C1 segment of cervical spinal cord (tissue), 14 donors: ENCODE data around the gene ARID1B.
A peak's percentile ranks its signal among the peaks of the same experiment; 100 is the strongest.

ENCODE experiments used
- DNase-seq, 14 donors: peaks; one replicate each; lab custom pipeline; 2025; lab: John Stamatoyannopoulos, UW

The ARID1B gene

GRCh38 chr6:157236040-157236725, 459.0 kb downstream of the ARID1B start:
- DNase-seq = peak in 1 of 14 donors; percentile 32

- no peak for DNase-seq
Measured at GRCh38 chr6:157238346-157238745, 461.2 kb downstream of the ARID1B start.

- DNase-seq = no peak
Measured at GRCh38 chr6:157239148-157239547, 462.0 kb downstream of the ARID1B start.

- no peak for DNase-seq
Measured at GRCh38 chr6:157239671-157240058, 462.5 kb downstream of the ARID1B start.

GRCh38 chr6:157240059-157240959, 463.1 kb downstream of the ARID1B start:
- DNase-seq = peak in 4 of 14 donors; percentile 8 to 65 (median 23)

DNA sequence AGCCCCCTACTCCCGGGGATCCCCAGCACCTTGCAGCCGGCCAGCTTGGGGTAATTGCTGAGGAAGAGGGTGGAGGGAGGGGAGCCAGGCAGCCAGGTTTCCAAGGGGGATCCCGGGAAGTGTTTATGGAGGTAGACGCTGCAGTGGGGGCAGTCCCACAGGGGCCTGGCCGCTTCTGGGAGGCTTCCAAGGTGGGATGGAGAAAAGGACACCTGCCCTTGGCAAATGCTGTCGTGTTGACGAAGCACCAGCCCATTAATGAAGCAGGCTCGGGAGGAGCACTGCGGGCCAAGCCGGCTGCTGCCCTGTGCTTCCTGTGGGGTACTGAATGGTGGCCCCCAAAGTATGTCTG, 463.8 kb downstream of the ARID1B start:
- no peak for DNase-seq

GRCh38 chr6:157242791-157243190, 465.6 kb downstream of the ARID1B start:
- no peak for DNase-seq

DNA sequence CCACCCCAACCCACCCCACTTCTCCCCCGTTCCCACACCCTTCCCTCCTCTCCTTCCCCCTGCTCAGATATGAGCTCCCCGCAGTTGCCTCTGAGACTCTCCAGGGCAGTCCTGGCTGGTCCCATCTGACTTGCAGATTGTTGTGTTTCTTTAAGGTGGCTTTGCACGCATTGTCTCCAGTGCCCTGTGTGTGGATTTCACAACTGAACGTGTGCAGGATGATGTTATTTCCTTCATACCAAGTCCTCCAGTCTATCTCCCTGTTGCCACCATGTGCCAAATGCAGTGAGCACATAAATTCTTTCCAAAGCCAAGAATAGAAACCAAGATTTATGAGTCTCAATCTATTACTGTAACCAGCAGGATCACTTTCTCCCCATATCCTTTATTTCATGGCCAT, 467.0 kb downstream of the ARID1B start:
- DNase-seq = no peak

DNA sequence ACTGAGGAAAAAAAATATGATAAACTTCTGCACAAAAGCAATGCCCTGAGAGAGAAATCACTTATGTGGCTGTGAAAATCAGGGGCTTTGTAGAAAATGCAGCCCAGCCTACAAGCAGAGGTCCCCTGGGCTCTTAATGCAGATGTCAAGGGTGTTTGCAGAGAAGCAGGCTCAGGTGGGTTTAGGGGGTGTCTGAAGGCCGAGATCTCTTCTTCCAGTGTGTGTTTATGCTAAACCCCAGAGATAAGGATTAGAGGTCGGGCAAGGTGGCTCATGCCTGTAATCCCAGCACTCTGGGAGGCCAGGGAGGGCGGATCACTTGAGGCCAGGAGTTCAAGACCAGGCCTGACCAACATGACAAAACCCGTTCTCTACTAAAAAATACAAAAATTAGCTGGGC, 467.6 kb downstream of the ARID1B start:
- no peak for DNase-seq

- no peak for DNase-seq
Measured at GRCh38 chr6:157245436-157245835, 468.3 kb downstream of the ARID1B start.

DNA sequence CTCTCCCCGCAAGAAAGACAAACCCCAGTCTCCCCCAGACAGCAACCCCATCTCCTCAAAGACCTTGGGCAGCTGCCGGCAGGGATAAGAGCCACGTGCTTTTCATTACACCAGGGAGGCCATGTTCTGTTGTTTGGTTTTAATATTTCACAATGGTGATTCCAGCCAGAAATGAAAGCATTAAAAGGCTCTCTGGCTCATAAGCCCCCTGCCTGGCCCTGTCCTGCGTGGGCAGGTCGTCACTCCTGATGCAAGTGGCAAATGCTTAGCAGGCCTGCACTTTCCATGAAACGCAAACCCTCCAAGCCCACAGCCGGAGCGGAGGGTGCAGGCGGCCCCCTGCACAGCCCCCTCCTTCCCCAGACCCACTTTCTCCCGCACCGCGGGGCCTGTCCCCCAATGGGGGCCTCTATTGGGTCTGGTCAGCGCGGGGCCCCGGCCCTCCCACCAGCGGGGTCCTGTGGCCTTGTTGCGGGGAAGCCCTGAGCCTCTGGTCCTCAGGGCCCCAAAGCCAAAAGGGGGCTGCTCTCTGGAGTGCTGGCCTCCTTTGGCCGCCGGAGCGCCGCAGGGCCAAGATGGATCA, 469.0 kb downstream of the ARID1B start:
- no peak for DNase-seq

DNA sequence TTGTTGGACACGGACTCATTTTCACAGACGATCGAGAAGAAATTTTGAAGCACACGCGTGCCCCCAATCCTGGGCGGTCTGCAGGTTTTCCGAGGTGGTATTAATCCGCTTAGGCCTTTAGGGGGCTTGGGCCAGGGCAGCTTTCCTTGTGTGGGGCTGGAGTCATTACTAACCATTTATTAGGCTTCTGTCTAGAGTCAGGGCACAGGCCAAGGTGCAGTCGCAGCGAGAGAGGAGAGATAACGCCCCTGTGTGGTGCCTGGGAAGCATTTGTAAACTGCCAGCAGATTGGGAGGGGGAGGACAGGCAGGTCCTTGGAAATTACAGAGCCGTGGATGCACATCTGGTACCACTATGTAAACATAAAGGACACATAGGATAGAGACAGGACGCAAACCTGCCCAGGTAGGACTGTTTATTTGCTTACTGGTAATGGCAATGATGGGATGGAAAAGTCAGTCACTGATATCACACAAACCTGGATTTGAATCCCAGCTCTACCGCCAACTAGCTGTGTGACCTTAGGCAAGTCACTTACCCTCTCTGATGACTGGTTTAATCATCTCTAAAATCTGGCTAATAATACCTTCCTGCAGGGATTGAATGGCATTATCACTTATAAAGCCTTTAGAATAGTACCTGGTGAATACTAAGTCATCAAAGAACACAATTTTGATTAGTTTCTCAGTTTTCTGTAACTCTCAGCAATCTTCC, 469.8 kb downstream of the ARID1B start:
- DNase-seq = no peak

DNA sequence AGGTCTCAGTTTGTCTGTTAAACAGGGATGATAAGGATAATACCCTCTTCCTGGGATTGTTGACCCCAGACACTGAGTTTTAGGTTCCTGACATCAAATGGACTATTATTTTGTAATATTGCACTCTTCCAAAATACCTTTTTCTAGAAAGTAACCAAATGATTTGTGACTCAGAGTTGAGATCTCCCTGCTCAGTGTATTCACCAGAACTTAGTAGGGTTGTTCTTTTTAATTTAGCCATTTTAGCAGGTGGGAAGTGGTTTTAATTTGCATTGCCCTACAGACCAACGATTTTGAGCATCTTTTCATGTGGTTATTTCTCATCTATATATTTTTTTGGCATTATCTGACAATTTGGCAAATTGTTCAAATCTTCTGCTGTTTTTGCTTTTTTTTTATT, 471.1 kb downstream of the ARID1B start:
- no peak for DNase-seq

DNA sequence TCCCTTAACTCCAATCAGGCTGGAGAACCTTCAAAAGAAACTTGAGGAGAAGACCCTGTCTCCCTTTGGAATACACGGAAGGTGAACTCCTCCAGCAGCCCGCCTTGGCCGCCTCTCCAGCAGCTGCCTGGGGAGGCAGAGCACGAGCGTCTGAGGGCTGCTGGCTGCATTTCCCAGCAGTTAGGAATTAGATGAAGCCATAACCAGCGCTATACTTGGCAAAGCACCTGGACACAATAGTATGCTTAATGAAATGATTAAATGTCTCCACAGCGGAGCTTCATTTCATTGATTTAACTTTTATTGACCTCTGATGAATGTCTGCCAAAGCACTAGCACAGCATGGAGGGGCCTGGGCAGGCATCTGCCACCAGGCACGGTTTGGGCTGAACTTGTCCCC, 472.6 kb downstream of the ARID1B start:
- DNase-seq = no peak

DNA sequence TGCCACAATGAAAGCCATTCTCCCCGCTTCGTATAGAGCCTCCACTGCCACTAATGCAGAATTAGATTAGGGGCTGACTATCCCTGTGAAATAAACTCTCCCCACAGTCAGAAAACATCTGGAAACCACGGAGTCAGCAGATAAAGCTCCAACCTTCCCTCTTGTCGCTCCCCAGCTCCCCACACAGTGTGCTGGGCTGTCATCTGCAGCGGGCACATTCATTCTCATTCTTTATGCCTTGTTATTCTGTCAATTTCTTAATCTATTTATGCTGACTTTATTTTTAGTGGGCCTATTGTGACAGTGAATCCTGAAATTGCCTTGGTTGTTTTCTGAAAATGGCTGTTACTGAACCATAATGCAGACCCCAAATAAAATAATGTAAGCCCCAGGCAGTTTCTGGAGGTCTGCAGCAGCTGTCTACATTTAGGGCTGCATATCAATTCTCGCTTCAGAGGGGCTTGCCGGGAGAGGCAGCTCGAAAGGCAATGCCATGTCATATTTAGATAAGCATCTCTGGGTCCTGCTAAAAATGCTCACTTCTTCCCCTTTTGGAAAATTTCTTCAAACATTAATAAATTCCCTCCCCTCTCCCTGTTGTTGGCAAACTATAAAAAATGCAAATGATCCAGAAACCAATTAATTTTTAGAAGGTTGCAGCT, 474.5 kb downstream of the ARID1B start:
- no peak for DNase-seq

DNA sequence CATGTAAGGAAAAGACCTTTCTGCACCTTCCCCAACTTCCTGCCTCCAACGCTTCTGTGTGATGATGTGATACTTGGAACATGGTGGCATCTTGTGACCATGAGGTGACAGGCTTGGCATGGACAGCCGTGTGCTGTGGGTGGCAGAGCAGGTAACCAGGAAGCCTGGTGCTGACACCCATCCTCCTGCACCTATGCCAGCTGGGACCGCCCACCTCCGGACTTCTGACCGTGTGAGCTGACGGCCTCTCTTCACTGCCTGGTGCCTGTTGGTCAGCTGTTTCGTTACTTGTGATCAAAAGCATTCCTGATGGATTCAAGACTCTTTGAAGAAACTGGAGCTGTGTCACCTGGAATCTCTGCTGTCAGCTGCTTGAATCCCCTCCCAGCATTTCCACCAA, 475.8 kb downstream of the ARID1B start:
- no peak for DNase-seq

GRCh38 chr6:157253699-157254098, 476.5 kb downstream of the ARID1B start:
- DNase-seq = no peak

GRCh38 chr6:157254538-157254937, 477.4 kb downstream of the ARID1B start:
- no peak for DNase-seq

- no peak for DNase-seq
Measured at GRCh38 chr6:157255079-157255478, 477.9 kb downstream of the ARID1B start.

DNA sequence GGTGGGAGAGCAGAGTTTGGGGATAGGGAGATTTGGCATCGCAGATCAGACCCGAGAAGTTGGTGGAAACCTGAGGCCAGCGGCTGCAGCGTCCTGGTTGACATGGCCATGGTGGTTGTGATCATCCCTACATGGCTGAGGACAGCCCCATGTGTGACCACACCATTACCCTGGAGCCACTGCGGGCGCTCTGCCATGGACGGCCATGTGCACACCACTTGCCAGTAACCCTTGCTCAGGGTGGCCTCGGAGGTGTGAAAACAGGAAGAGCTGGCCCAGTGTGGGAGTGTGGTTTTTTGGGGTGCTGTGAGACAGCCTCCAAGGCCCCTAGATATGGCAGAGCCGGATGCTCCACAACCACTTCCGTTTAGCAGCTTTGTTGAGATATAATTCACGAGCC, 481.7 kb downstream of the ARID1B start:
- DNase-seq = no peak

DNA sequence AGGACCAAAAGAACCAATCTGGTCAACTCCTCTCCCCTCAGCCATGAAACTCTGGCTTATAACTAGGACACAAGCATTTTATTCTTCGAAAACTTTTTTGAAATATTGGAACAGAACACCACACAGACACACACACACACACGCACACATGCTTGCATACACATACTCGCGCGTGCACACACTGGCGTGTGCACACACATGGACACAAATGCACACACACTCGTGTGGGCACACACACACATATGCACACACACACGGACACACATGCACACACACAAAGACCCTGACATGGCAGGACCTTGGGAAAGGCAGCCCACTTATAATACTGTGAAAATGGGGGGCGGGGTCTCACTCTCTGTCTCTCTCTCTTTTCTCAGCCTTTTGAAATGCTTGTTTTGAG, 482.3 kb downstream of the ARID1B start:
- no peak for DNase-seq
